Transverse colon (tissue), 4 donors: ENCODE measurements around the gene VSIG4. TPM values are rescaled to one million over a fixed set of nuclear protein-coding genes. Genes with fewer than 3 reads are reported as not detected.
A peak's percentile ranks its signal among the peaks of the same experiment; 100 is the strongest.

Experiments used
- DNase-seq: peaks from one replicate; pipeline ENCODE4 v3.0.0-alpha.2; 2019
- H3K27ac ChIP-seq, 4 donors: fragments of 200-600 bp; sonication (generic); 2 replicates each; pipeline ENCODE4 v1.5.1; 2016 to 2018; ENCODE audit warnings: inconsistent platforms in 4 of 4
- H3K27me3 ChIP-seq: fragments of 200-600 bp; sonication (generic); 2 replicates; pipeline ENCODE4 v1.5.1; 2017; ENCODE audit warnings: inconsistent platforms
- H3K36me3 ChIP-seq, 4 donors: fragments of 200-600 bp; sonication (generic); 2 replicates each; pipeline ENCODE4 v1.5.1; 2017 to 2019; ENCODE audit warnings: inconsistent platforms in 4 of 4
- H3K4me1 ChIP-seq, 4 donors: fragments of 200-600 bp; sonication (generic); 2 replicates each; pipeline ENCODE4 v1.5.1; 2017 to 2020; ENCODE audit warnings: inconsistent platforms in 4 of 4
- H3K4me3 ChIP-seq, 4 donors: fragments of 200-600 bp; sonication (generic); 1 replicate in 1 of 4; 2 replicates in 3 of 4; pipeline versions ENCODE4 v1.5.1 to v1.6.1; 2017 to 2019; ENCODE audit warnings: inconsistent platforms in 4 of 4
- H3K9me3 ChIP-seq, 2 donors: fragments of 200-600 bp; sonication (generic); 2 replicates each; pipeline ENCODE4 v1.5.1; 2017 to 2019; ENCODE audit warnings: inconsistent platforms in 2 of 2
- CTCF ChIP-seq, 5 experiments: fragments of 200-600 bp in 3 of 5; fragments of 450-650 bp in 2 of 5; sonication (generic) in 3 of 5; IDR thresholded peaks; 1 replicate in 2 of 5; 2 replicates in 3 of 5; pipeline ENCODE4 v1.5.1; 2016 to 2017; ENCODE audit warnings: antibody characterized with exemption in 5 of 5, inconsistent platforms in 3 of 5, mild to moderate bottlenecking in 2 of 5, moderate library complexity in 1 of 5
- EP300 ChIP-seq: sonication (generic); formaldehyde crosslinking; IDR thresholded peaks from one replicate; pipeline ENCODE4 v1.6.1; 2017; ENCODE audit warnings: antibody characterized with exemption, low read depth
- POLR2A ChIP-seq: fragments of 450-650 bp; IDR thresholded peaks from one replicate; pipeline ENCODE4 v1.6.1; 2016; ENCODE audit warnings: antibody characterized with exemption, mild to moderate bottlenecking, moderate library complexity
- POLR2AphosphoS5 ChIP-seq, 3 donors: sonication (generic); formaldehyde crosslinking; IDR thresholded peaks; one replicate each; pipeline ENCODE4 v1.6.1; 2016; ENCODE audit warnings: antibody characterized with exemption in 3 of 3
- WGBS, 2 donors: methylation state at CpG; one replicate each; pipeline ENCODE4 v1.1.5; 2018; ENCODE audit warnings: low coverage in 1 of 2; 5-methylcytosine and 5-hydroxymethylcytosine counted together
- in situ Hi-C, 4 donors: fragments of 200-750 bp; cut with MboI; loops; one replicate each; pipeline versions ENCODE4 v1.15.0 to v1.15.1; 2017; ENCODE audit warnings: low sequenced_read_pairs in 3 of 4, low pct_ligation_motif_present in 1 of 4, low pct_unique_long_range_greater_than_20kb in 1 of 4
- intact Hi-C: fragments of 100-400 bp; cut with DNase I; formaldehyde crosslinking; loops from one replicate; pipeline ENCODE4 v1.15.1; 2023; ENCODE audit warnings: low total_unique reads
- total RNA-seq, 4 donors: library from RNA; depleted of rRNA; stranded (reverse); fragments of >200 nt; gene quantifications; one replicate each; pipeline ENCODE4 v1.1.0, GENCODE V29; 2016

Gene VSIG4
- total RNA-seq, 4 donors from 2014 or later = 7.5 to 66.9 (median 32.1) TPM

DNA sequence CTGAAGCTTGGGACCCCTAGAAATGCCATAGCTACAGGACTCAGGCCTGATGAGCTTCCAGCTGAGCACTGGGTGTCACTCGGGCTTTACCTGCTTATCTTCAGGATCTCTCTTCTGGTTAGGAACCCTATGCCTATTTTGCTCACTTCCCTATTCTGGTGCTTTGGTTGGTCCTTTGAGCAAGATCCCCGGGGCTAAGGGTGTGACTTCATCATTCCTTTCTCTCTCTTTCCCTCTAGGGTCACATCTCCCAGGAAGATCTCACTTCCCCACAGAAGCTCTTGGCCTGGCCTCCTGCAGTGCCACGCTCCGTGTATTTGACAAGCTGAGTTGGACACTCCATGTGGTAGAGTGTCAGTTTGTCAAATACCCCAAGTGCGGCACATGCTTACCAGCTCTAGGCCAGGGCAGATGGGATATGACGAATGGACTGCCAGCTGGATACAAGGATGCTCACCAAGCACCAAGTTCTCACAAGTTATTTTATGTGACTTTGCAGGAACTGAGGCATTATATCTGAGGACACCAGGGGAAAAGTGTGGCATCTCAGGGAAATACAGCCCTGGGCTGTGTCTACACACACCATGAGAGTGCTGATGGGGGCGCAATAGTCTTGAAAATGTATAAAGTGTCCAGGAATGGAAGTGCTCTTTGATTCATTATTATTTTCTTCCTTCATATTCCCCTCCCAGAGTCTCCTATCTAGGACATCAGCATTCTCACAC is 21.1 kb downstream of the VSIG4 start:
- no peak for DNase-seq
- Histone ChIP-seq H3K4me3 (no peak overlapping the region), H3K27ac (peak overlapping the region in 1 of 4 donors; percentile 46), H3K27me3 (no peaks in the 10 kb centered on the region), H3K9me3 (no peaks in the 10 kb centered on the region), H3K36me3 (no peaks in the 10 kb centered on the region), H3K4me1 (no peaks in the 10 kb centered on the region)
- in situ Hi-C loops (no loop called here), intact Hi-C loops (no loop called here)
- TF ChIP-seq CTCF (IDR thresholded peaks at IDR 0.05) (no peak), POLR2A (no peak), EP300 (no peak), POLR2AphosphoS5 (IDR thresholded peaks at IDR 0.05) (no peak)
- WGBS, 2 donors = 86% methylated on average over 7 of the region's 7 CpGs; no CpG with 5 or more reads in 1 of the 2 donors

- Histone ChIP-seq H3K27me3 (no peaks in the 10 kb centered on the region), H3K4me3 (peak overlapping the region in 1 of 4 donors; percentile 7), H3K36me3 (no peaks in the 10 kb centered on the region), H3K4me1 (no peaks in the 10 kb centered on the region), H3K27ac (peak overlapping the region; percentile 40 to 62 (median 50)), H3K9me3 (no peaks in the 10 kb centered on the region)
- intact Hi-C loops (no loop called here), in situ Hi-C loops (no loop called here)
- no peak for DNase-seq
- TF ChIP-seq EP300 (no peak), POLR2A (no peak), POLR2AphosphoS5 (IDR thresholded peaks at IDR 0.05) (no peak), CTCF (IDR thresholded peaks at IDR 0.05) (no peak)
Observed at GRCh38 chrX:66017659-66018170, 22.2 kb downstream of the VSIG4 start.

DNA sequence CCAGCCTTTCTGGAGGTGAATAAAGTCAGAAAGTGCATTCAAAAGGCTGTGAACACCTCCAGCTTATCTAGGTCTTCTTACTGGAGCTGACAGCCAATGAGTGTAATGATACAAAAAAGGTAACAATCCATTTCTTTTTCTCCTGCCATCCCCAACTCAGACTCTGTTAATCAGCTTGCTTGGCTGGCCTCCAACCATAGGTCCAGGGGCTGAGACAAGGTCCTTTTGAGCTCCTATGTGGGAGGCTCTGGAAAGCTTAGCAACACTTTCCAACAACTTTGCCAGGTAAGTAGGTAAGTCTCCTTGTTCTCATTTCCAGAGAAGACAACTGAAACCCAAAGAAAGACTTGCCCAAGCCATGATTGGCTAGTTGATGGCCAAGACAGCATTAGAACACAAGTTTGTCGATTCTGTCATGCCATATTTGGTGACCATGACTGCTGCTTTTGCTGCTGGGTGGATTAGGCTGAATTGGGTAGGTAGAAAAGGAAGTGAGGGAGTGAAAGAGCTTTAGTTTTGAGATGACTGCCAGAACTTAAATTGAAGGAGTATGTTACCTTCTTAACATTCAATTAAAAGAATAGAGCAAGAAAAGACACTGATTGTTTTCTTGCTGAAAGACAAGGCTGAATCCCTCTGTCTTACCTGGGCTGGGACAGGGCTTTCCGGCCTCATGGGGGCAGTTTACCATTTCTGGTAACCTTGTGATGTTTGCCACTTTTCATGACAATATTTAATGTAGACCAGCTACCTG is 22.8 kb downstream of the VSIG4 start:
- intact Hi-C loops = no loop called here
- H3K4me3 ChIP-seq = peak overlapping the region in 1 of 4 donors; percentile 7
- peak overlapping the region; percentile 40 to 62 (median 50) for H3K27ac ChIP-seq
- no peaks in the 10 kb centered on the region for H3K36me3 ChIP-seq
- TF ChIP-seq POLR2AphosphoS5 (IDR thresholded peaks at IDR 0.05) (no peak), POLR2A (no peak), CTCF (IDR thresholded peaks at IDR 0.05) (no peak), EP300 (no peak)
- no peaks in the 10 kb centered on the region for H3K4me1 ChIP-seq
- no peak for DNase-seq
- in situ Hi-C loops = no loop called here
- no peaks in the 10 kb centered on the region for H3K9me3 ChIP-seq
- no peaks in the 10 kb centered on the region for H3K27me3 ChIP-seq
- WGBS, 2 donors = 28% methylated on average over 2 of the region's 2 CpGs; no CpG with 5 or more reads in 1 of the 2 donors

DNA sequence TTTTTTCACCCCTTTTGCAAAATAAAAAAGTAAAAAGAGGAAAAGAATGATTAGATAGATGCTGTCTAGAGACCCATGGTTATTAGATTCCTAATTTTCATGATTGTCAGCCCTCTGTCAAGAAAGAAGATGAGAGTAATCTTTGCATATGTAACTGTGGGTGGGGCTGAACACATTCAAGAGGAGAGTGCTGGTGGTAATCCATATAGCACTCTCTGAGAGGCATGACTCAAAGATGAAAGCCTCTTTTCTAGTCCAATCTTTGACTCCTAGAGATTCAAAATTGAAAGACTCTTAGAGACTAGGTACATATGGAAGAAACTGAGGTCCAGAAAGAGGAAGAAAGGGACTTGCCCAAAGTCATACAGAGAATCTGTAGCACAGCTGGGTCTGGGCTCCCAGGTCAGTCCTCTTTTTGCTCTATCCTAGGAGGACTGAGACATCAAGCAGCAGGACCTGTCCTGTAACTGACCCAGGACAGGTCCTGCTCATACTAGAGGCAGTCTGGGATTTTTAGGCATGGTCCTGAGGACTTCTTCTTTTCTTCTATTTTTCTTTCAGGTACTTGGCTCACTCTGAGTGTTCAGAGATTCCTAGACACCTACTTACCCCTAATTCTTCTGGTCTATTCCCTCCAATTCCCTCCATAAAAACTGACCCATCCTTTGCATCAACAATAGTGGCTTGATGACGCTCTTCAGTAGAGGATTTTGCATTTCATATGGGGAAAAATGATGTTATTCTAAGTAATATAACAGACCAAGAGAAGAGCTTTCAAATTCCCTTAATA is 23.8 kb downstream of the VSIG4 start:
- DNase-seq = no peak
- H3K4me3 ChIP-seq = no peak overlapping the region
- H3K9me3 ChIP-seq = no peaks in the 10 kb centered on the region
- peak overlapping the region in 3 of 4 donors; percentile 28 to 62 (median 52) for H3K27ac ChIP-seq
- no peaks in the 10 kb centered on the region for H3K36me3 ChIP-seq
- WGBS, 2 donors = 0 to 56% methylated on average over 1 of the region's 1 CpG
- H3K4me1 ChIP-seq = no peaks in the 10 kb centered on the region
- in situ Hi-C loops (no loop called here), intact Hi-C loops (no loop called here)
- H3K27me3 ChIP-seq = no peaks in the 10 kb centered on the region
- TF ChIP-seq POLR2AphosphoS5 (IDR thresholded peaks at IDR 0.05) (no peak), CTCF (IDR thresholded peaks at IDR 0.05) (no peak), POLR2A (no peak), EP300 (no peak)
